GM18870 (cell line): ENCODE measurements around the gene PRXL2B.

Experiments used
- ATAC-seq: cut with Tn5 transposase; IDR thresholded peaks from one replicate; pipeline ENCODE4 v1.9.1; 2021; ENCODE audit warnings: moderate library complexity; ENCODE audit not compliant: unreplicated experiment

Gene PRXL2B

GRCh38 chr1:2632561-2633361 lies 46.2 kb downstream of the PRXL2B start, which contains the start of gene MMEL1:
Gene MMEL1 (minus strand): TSS chr1:2633016. CDS start chr1:2629484, 3,532 bp downstream.
- ATAC-seq, result no peak

- ATAC-seq, result no peak
Observed at GRCh38 chr1:2633366-2633935, 46.9 kb downstream of the PRXL2B start.

GRCh38 chr1:2633936-2634491 lies 47.4 kb downstream of the PRXL2B start:
- no peak for ATAC-seq

- no peak for ATAC-seq
Observed at GRCh38 chr1:2635361-2636010, 48.9 kb downstream of the PRXL2B start.

- no peak for ATAC-seq
Observed at GRCh38 chr1:2636733-2637132, 50.2 kb downstream of the PRXL2B start.

GRCh38 chr1:2637442-2638145 lies 51.0 kb downstream of the PRXL2B start:
- no peak for ATAC-seq

GRCh38 chr1:2638466-2639115 lies 52.0 kb downstream of the PRXL2B start:
- no peak for ATAC-seq

- ATAC-seq, result no peak
Observed at GRCh38 chr1:2639203-2639602, 52.6 kb downstream of the PRXL2B start.

GRCh38 chr1:2639607-2640521 lies 53.3 kb downstream of the PRXL2B start:
- no peak for ATAC-seq

- no peak for ATAC-seq
Observed at GRCh38 chr1:2640626-2641025, 54.0 kb downstream of the PRXL2B start.
